Dedifferentiated amniotic fluid mesenchymal stem cell (primary cell): ENCODE data around the gene DTNB.
"Not testable (repeated sequence)": the region's sequence is repeated elsewhere in the genome, so short reads cannot be mapped to it uniquely, and the experiment has no call there.

Experiments
- DNase-seq: peaks from one replicate; pipeline ENCODE4 v3.0.0-alpha.2; 2016; ENCODE audit errors: extremely low spot score

Gene DTNB

GRCh38 chr2:25420820-25421237 lies 252.5 kb downstream of the DTNB start:
- DNase-seq: no peak

- no peak for DNase-seq
These were observed 253.6 kb downstream of the DTNB start for GRCh38 chr2:25419678-25420242.

DNA sequence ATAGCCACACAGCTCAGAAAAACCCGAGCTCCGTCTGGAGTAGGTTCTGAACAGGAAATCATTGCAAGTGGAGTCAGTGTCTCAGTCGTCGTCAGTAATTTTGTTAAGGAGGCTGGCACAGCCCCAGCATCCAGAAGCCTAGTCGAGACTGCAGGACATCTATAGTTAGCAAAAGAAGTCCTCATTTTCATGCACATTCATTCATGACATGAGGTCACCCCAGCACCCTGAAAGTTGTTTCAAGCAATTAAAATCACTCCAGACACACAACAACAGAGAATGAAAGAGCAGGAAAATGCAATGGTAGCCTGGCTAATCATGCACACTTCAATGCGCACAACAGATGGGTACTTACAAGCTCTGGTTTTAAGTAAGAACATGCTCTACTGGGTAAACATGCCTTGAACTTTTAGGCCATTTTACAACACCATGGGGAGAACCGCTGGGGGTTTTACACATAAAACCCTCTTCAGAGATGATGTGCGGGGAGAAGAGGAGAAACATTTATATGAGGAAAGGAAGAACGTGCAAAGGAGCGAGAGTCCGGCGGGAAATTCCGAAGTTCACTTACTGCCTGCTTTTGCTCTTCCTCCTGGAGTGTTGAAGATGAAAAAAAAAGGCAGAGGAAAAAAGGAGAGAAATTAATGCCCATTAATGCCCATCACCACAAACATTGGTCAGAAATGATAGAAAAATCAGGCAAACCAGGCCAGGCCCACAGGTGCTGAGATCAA lies 254.3 kb downstream of the DTNB start:
- DNase-seq: no peak

- no peak for DNase-seq
These were observed 255.5 kb downstream of the DTNB start for GRCh38 chr2:25417715-25418369.

- DNase-seq: no peak
These were observed 256.7 kb downstream of the DTNB start for GRCh38 chr2:25416674-25417073.

DNA sequence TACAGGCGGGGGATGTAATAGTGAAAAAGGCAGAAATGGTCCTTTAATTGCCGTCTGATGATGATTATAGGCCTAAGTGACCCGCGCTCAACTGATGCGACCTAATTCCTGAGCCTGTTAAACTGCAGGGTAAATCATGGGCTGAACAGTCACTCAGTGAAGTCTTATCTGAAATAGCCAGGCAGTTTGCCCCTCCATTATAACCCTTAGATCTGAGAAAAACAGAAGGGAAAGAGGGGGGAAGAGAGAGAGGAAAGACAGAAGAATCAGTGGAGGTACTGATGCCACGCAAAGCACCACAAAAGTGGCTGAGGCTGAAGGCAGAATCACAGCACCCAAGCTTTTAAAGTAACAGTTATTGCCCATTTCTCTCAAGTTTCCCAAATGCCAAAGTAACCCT lies 258.6 kb downstream of the DTNB start:
- DNase-seq: no peak

GRCh38 chr2:25413409-25413808 lies 260.0 kb downstream of the DTNB start:
- not testable (repeated sequence) for DNase-seq

- no peak for DNase-seq
These were observed 261.6 kb downstream of the DTNB start for GRCh38 chr2:25411753-25412152.

GRCh38 chr2:25411281-25411680 lies 262.1 kb downstream of the DTNB start:
- DNase-seq: no peak

DNA sequence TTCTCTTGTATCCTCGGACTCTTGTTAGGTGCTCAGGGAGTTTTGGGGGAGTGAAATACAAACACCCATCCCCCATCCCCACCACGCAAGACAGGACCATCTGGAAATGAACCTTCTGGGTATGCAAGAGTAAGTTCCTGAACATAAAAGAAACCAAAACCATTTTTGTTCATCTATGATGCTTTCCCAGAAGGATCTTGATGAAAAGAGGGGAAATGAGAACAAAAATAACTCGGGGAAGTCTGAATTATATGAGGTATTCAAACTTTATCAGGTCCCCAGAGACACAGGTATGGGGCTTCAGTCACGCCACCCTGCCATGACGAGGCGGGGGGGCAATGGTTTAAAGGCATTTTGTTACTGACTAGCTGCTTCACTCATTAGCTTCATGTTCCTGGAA lies 263.0 kb downstream of the DTNB start:
- no peak for DNase-seq

DNA sequence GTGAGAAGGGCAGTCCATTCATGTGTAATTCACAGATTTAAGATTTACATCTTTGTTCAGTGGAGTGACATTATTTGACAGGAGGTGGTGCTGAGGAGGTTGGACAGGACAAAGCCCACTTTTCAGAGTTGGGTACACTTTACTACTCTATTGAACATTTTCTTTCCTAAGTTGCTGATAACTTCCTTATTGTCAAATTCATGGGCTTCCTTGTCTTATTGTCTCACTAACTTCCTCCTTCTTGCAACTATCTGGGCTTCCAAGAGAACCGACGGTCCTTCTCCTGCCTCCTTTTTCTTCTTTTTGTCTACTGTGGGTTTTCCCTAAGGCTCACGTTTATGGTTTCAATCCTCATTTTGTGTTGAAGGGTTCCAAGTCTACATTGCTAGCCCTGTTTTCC lies 263.9 kb downstream of the DTNB start:
- DNase-seq: no peak

GRCh38 chr2:25409044-25409443 lies 264.3 kb downstream of the DTNB start:
- DNase-seq: no peak

DNA sequence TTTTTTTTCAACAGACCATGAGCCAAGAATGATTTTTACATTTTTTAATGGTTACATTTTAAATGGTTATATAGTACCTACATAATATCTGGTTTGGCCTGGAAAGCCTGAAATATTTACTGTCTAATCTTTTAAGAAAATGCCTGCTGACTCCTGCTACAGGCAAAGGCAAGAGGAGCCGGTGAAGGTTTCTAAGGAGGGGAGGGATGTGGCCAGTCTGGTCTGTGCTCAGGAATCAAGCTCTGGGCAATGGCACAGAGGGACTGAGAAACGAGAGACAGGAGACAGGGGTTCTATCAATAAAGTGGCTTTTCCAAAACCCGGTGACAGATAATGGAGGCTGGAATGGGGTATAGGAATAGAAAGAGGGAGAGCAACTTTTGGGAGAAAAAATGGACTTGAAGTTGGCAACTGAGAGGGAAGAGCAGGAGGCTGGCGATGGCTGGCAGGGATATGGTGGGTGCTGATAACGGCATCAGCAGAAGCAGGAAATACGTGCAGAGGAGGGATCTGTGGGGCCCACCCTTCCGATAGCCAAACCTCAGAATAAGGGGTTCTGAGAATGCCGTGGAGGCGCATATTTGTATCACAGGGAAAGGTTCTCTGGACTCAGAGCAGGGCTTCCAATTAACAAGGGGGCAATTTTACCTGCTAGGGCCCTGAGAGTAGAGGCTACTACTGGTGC lies 267.6 kb downstream of the DTNB start:
- DNase-seq: no peak

DNA sequence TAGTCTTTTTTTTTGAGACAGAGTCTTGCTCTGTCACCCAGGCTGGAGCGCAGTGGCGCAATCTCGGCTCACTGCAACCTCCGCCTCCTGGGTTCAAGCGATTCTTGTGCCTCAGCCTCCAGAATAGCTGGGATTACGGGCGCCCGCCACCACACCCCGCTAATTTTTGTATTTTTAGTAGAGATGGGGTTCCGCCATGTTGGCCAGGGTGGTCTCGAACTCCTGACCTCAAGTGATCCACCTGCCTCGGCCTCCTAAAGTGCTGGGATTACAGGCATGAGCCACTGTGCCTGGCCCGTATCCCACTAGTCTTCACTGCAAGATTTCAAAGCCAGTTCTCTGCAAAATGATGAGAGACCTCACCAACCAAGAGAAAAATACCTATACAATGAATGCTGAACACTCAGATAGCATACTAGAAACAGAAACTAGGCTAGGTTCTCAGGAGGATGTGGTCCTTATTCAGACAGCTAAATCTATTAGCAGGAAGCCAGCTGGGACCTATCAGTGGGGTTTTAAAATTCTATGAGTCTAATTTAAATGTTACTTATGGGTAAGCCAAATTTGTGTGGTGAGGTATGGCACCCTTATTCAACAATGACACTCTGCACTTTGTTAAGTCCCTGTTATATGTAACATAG lies 270.1 kb downstream of the DTNB start:
- not testable (repeated sequence) for DNase-seq

- no peak for DNase-seq
These were observed 270.9 kb downstream of the DTNB start for GRCh38 chr2:25402477-25402876.

DNA sequence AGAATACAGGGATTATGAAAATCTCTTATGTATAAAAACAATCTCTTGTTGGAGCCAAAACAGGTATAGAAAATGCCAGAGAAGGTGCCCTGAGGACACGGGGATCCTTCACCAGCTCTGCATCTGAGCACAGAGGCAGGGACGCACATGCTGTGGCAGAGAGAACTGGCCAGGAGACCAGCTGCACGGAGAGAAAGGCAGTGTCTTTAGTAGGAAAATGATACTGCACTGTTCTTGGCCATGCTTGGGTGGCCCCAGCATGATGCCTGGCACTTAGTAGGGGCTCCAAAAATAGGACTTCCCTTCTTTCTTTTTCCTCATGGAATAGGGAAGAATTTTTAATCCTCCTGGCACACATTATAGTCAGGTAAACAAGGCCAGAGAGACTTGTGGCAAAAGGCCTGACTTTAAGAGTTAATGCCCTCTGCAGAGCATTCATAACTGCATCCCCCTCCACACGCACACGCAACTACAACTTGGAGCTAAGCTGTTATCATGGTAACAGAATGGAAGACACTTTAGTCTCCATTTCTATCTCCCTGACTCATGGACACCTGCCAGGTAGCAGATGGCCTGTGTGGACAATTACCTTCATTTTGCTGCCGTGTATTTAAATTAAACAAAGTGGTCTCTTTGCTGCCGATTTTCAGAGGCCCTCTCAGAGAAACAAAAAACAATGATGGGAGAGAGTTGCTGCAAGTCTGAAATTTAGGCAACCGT lies 271.9 kb downstream of the DTNB start:
- no peak for DNase-seq

DNA sequence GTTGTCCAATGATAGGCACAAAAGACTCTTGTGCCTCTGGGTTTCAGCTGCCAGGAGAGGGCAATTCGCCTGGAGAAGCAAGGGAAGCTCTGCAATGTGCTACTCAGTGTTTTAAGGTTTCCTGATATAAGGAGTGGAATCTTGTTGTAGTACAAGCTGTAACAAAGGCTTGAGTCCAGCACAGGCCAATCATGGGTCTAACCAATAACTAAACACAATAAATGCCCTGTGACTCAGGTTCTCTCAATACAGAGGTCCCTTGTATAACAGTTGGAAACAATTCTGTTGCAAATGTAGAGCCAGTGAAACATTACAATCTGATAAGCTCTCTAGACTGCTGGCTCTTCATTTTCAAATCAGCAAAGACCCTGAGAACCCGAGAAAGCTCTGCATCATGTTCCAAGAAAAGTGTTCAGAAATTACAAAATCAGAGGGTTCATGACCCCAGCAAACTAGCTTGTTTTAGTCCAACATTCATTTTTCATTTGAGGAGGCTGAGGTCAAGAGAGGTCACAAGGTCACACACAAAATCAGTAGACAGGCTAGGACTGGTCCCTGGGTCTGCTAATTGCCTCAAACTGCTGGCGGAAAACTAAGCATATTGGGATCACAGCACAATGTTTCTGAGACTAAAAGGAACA lies 272.7 kb downstream of the DTNB start:
- no peak for DNase-seq

GRCh38 chr2:25400169-25400568 lies 273.2 kb downstream of the DTNB start:
- DNase-seq: no peak

DNA sequence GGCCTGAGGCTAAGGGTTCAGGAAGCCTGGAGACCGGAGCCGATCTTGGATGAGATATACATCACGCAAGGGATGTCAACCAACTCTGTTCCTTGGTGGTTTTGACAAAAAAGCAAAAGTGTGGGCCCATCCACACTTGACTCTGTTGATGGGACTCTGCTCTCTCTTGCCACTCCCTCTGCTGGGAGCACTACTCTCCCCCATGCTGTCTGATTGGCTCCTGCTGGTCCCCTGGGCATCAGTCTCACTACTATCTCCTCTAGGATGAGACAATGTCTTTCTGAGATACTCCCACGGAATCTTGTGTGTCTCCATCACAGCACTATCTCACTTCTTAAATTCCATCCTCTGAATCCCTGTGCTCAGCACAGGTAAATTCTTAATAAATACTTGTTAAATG lies 274.8 kb downstream of the DTNB start:
- no peak for DNase-seq

DNA sequence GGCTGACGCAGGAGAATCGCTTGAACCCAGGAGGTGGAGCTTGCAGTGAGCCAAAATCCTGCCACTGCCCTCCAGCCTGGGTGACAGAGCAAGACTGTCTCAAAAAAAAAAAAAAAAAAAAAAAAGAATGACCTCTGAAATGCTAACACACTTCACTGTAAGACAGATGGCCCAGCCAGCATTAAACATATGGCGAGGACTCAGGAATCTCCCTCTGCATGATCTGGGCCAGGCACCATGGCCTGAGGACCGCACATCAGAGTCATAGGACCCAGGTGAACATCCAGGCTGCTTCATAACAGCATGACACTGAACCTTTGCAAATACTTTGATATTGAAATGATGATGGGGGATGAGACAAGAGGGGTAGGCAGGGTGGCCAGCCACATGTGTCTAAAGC lies 275.6 kb downstream of the DTNB start:
- no peak for DNase-seq

DNA sequence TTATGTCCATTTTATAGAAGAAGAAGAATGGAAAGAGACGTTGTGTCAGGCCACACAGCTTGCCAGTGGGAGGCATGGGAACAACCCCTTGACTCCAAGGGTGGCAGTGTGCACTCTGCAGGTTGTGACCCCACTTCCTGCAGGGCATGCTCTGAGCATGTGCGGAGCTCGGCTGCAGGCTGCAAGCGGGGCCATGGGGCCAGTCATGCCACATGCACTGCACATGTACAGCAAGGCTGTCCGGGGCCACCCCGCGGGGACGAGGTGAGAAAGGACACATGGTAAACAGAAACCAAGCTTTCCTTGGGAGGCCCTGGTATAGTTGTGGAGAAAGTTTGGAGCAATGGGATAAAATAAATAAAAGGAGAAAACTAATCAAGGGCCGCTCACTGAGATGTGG lies 284.2 kb downstream of the DTNB start:
- no peak for DNase-seq
